Adrenal gland (tissue), 12 donors: ENCODE data around the gene SPR. TPM values are rescaled to one million over a fixed set of nuclear protein-coding genes. Genes with fewer than 3 reads are reported as not detected.

Experiments
- DNase-seq, 7 donors: peaks; one replicate each; pipeline ENCODE4 v3.0.0-alpha.2; 2019 to 2020
- H3K27ac ChIP-seq, 5 donors: fragments of 200-600 bp; sonication (generic) in 4 of 5; 1 replicate in 3 of 5; 2 replicates in 2 of 5; pipeline versions ENCODE4 v1.5.1 to v1.8.0; 2016 to 2020; ENCODE audit warnings: mild to moderate bottlenecking in 1 of 5
- H3K27me3 ChIP-seq: fragments of 200-600 bp; 2 replicates; pipeline ENCODE4 v1.8.0; 2021
- H3K36me3 ChIP-seq, 2 donors: fragments of 200-600 bp; replicated peaks in 1 of 2; 1 replicate in 1 of 2; 2 replicates in 1 of 2; pipeline versions ENCODE4 v1.5.1 to v1.8.0; 2018 to 2022
- H3K4me1 ChIP-seq, 2 donors: fragments of 200-600 bp; replicated peaks in 1 of 2; 1 replicate in 1 of 2; 2 replicates in 1 of 2; pipeline versions ENCODE4 v1.5.1 to v1.8.0; 2018 to 2021
- H3K4me3 ChIP-seq, 4 donors: fragments of 200-600 bp; sonication (generic) in 3 of 4; one replicate each; pipeline ENCODE4 v1.5.1; 2016 to 2018
- H3K9me3 ChIP-seq, 3 donors: fragments of 200-600 bp; sonication (generic) in 1 of 3; replicated peaks in 1 of 3; 1 replicate in 2 of 3; 2 replicates in 1 of 3; pipeline versions ENCODE4 v1.5.1 to v1.8.0; 2016 to 2021
- POLR2A ChIP-seq, 2 donors: fragments of 450-650 bp; IDR thresholded peaks; one replicate each; pipeline ENCODE4 v1.6.1; 2017; ENCODE audit warnings: antibody characterized with exemption in 2 of 2, mild to moderate bottlenecking in 2 of 2, moderate library complexity in 1 of 2
- WGBS, 4 donors: extraction: QIAGEN DNeasy Blood & Tissue Kit in 2 of 4; methylation state at CpG; one replicate each; pipeline versions ENCODE4 v1.1.5 to v1.1.7; 2013 to 2017; 5-methylcytosine and 5-hydroxymethylcytosine counted together
- intact Hi-C, 2 donors: fragments of 100-400 bp; cut with DNase I; formaldehyde crosslinking; loops; one replicate each; pipeline versions ENCODE4 v1.14.1 to v1.15.0; 2022 to 2023
- polyA plus RNA-seq, 3 donors: library from polyadenylated mRNA; stranded (reverse); fragments of 200-250 nt in 2 of 3; fragments of 350-450 nt in 1 of 3; fragmentation: Illumina TruSeq in 1 of 3; extraction: RNeasy Lipid Tissue Mini Kit (QIAGEN cat#74804) in 1 of 3; gene quantifications; one replicate each; pipeline ENCODE4 v1.2.3, GENCODE V29; 2013 to 2014
- total RNA-seq, 9 donors: library from RNA; depleted of rRNA in 4 of 9; stranded (reverse); fragments of >200 nt in 4 of 9; fragments of 120-200 nt in 1 of 9; fragmentation: NEBNext Ultra II Directional in 1 of 9; extraction: Animal tissue kit (Norgen Biotek cat#: 25700) in 1 of 9; gene quantifications; one replicate each; pipeline versions ENCODE4 v1.1.0 to v1.2.4, GENCODE V29; 2013 to 2023
- TF ChIP-seq, protein P1 (sequence below), 6 experiments: fragments of 450-650 bp in 4 of 6; fragments of 200-600 bp in 2 of 6; sonication (generic) in 1 of 6; IDR thresholded peaks; 1 replicate in 5 of 6; 2 replicates in 1 of 6; pipeline versions ENCODE4 v1.5.1 to v1.8.0; 2016 to 2021; ENCODE audit warnings: antibody characterized with exemption in 6 of 6, mild to moderate bottlenecking in 2 of 6, moderate library complexity in 1 of 6
- donor health status: healthy with polysubstance abuse.
- donor health status: Bipolar disorder and iron deficiency.
- donor health status: DM: yes; HTN: yes; CAD: no.
- donor health status: DM: no; HTN: no; CAD: no.
- donor health status: DM: no; HTN: no; CAD: no.
- donor health status: DM: yes; HTN: yes; CAD: no.

The SPR gene
- total and polyA plus RNA-seq, 12 donors, result 33.7 to 116 (median 67.3) TPM

DNA sequence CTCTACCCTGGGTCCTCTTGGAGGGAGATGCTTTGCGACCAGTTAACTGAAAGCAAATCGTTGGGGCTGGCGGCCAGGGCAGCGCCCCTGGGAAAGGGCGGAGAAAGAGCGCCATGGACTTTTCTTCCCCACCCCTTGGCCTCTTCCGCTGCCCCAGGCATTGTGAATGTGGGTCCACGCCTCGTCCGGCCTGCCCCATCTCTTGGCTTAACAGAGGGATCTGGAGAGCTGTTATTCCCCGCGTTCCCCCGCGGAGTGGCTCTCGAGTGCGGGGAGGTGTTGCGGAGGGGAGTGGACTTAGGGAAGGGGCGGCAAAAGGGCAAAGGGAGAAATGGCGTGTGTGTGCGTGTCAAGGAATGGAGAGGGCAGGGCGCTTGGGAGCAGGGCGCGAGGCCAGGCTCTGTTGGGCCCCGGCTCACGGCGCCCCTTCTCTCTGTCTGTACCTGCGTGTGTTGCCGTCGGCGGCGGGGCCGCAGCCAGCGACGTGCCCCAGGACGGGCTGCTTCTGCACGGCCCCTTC lies 36.7 kb downstream of the SPR start:
- peaks cover 98% of the 10 kb centered on the region for H3K27me3 ChIP-seq
- peaks cover 0 to 27% of the 10 kb centered on the region in 2 donors for H3K4me1 ChIP-seq
- peak in 2 of 7 donors; percentile 8 to 10 for DNase-seq
- TF ChIP-seq POLR2A (IDR thresholded peaks at IDR 0.05), result no peak
- TF ChIP-seq, protein P1, sequence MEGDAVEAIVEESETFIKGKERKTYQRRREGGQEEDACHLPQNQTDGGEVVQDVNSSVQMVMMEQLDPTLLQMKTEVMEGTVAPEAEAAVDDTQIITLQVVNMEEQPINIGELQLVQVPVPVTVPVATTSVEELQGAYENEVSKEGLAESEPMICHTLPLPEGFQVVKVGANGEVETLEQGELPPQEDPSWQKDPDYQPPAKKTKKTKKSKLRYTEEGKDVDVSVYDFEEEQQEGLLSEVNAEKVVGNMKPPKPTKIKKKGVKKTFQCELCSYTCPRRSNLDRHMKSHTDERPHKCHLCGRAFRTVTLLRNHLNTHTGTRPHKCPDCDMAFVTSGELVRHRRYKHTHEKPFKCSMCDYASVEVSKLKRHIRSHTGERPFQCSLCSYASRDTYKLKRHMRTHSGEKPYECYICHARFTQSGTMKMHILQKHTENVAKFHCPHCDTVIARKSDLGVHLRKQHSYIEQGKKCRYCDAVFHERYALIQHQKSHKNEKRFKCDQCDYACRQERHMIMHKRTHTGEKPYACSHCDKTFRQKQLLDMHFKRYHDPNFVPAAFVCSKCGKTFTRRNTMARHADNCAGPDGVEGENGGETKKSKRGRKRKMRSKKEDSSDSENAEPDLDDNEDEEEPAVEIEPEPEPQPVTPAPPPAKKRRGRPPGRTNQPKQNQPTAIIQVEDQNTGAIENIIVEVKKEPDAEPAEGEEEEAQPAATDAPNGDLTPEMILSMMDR (IDR thresholded peaks at IDR 0.05), result no peak
- intact Hi-C loops, result no loop called here
- no peaks in the 10 kb centered on the region for H3K9me3 ChIP-seq
- no peak overlapping the region for H3K27ac ChIP-seq
- no peaks in the 10 kb centered on the region for H3K36me3 ChIP-seq
- no peak overlapping the region for H3K4me3 ChIP-seq
- 7 to 12% (median 9%) methylated on average over 17 to 36 of the region's 36 CpGs for WGBS, 4 donors

DNA sequence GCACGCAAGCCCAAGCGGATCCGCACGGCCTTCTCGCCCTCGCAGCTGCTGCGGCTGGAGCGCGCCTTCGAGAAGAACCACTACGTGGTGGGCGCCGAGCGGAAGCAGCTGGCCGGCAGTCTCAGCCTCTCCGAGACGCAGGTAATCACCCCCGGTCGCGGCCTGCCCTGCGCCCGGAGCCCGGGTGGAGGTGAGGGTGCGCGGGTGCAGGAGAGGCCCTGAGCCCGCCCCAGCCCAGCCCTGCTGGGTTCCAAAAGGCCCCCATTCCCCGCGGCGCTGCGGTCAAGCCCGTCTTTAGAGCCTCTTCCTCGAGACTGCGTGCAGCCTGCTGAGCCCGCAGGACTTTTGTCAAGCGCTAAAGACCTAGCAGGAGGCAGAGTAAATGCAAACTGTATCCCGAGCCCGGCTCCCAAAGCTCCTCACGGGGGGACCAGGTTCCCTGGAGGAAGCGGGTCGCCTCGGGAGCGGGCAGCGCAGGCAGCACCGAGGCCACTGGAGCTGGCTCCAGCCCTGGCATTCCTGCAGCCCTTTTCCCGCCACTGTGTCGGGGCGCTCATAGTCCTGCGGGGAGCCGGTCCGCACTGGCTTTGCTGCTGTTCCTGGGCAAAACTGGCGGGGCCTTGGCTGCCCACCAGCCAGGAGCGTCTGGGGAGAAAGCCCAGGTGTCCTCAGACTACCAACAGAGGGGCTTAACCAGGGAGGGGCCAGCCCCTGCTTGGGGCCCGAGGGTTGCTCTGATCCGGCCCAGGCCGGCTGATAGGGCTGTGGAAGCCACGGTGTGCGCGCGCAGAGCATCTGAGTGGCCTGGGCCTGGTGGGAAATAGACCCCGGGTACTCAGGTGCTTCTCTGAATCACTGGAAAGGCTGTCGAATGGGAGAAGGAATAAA lies 37.4 kb downstream of the SPR start:
- intact Hi-C loops, result no loop called here
- no peaks in the 10 kb centered on the region for H3K9me3 ChIP-seq
- DNase-seq, result peak in 2 of 7 donors; percentile 8 to 17
- H3K27ac ChIP-seq, result no peak overlapping the region
- peaks cover 0 to 25% of the 10 kb centered on the region in 2 donors for H3K4me1 ChIP-seq
- H3K36me3 ChIP-seq, result no peaks in the 10 kb centered on the region
- H3K4me3 ChIP-seq, result no peak overlapping the region
- 3 to 15% (median 5%) methylated on average over 9 to 61 of the region's 61 CpGs for WGBS, 4 donors
- H3K27me3 ChIP-seq, result peaks cover 99% of the 10 kb centered on the region
- TF ChIP-seq, protein P1 (IDR thresholded peaks at IDR 0.05), result no peak
- no peak for TF ChIP-seq POLR2A (IDR thresholded peaks at IDR 0.05)

DNA sequence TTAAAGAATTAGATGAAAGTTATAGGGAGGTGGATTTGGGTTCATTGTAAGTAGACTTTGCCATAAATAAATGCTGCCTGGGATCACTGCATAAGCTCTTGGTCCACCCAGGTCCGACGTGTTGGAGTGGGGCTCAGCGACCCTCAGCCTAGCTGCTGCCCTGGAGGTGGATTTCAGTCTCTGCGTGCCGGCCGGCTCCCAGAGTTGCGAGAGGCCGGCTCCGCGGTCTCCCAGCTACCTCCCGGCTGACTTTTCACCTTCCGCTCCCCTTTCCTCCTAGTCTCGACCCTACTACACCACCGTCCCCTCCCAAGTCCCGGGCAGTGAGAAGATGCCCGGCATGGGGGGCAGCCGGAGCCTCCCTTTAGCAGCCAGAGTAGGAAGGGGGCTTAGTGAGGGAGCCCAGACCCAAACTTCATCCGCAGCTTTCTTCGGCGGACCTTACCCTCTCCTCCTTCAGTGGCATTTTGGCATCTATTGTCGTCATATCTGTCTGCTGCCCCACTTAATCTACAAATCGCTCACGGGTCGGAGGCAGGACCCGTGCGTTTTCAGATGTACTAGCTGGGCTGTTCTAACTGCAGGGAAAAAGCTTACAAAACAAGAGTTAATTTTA lies 38.2 kb downstream of the SPR start:
- no peak for TF ChIP-seq POLR2A (IDR thresholded peaks at IDR 0.05)
- Histone ChIP-seq H3K9me3 (no peaks in the 10 kb centered on the region), H3K36me3 (no peaks in the 10 kb centered on the region), H3K4me3 (no peak overlapping the region), H3K4me1 (peaks cover 0 to 17% of the 10 kb centered on the region in 2 donors), H3K27ac (no peak overlapping the region), H3K27me3 (peaks cover 91% of the 10 kb centered on the region)
- intact Hi-C loops, result no loop called here
- peak in 2 of 7 donors; percentile 4 to 8 for DNase-seq
- WGBS, 4 donors, result 9 to 15% (median 11%) methylated on average over 26 of the region's 26 CpGs

DNA sequence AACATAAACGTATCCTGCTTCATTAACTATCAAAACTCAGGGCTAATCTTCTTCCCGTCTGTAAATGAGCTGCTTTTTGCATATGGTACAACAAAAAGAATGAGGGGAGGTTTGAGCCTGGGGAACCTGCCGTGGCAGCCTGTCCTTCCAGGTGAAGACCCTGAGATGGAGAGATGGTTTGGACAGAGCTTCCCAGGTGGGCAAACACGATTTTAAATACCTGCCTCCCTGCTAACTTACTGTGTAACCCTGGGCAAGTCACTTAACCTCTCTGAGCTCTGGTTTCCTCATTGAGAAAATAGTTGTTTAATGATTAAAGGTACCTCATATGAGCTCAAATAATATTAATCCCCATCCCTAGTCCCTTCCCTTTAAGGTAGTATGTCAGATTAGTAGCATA lies 39.2 kb downstream of the SPR start:
- Histone ChIP-seq H3K27ac (no peak overlapping the region), H3K9me3 (no peaks in the 10 kb centered on the region), H3K4me1 (peaks cover 0 to 12% of the 10 kb centered on the region in 2 donors), H3K27me3 (peaks cover 81% of the 10 kb centered on the region), H3K4me3 (no peak overlapping the region), H3K36me3 (no peaks in the 10 kb centered on the region)
- DNase-seq, result peak in 3 of 7 donors; percentile 1 to 5 (median 5)
- WGBS, 4 donors, result 18 to 30% (median 25%) methylated on average over 4 of the region's 4 CpGs
- TF ChIP-seq, protein P1 (IDR thresholded peaks at IDR 0.05), result no peak
- TF ChIP-seq POLR2A (IDR thresholded peaks at IDR 0.05), result no peak
- intact Hi-C loops, result no loop called here
